Neuronal stem cell (in vitro differentiated cells): Measurements from ENCODE around the gene NCAN.
A peak's percentile ranks its signal among the peaks of the same experiment; 100 is the strongest.

Experiments
- DNase-seq: peaks from one replicate; pipeline ENCODE4 v3.0.0-alpha.2; 2013; ENCODE audit warnings: low spot score
- H2AFZ ChIP-seq: one replicate; pipeline ENCODE4 v1.6.1; 2013; ENCODE audit warnings: mild to moderate bottlenecking, low read length, inconsistent platforms
- H2AK5ac ChIP-seq: 2 replicates; pipeline ENCODE4 v1.6.1; 2013; ENCODE audit warnings: low read depth, mild to moderate bottlenecking, inconsistent platforms, low read length, moderate library complexity, mixed read lengths
- H2BK120ac ChIP-seq: 2 replicates; pipeline ENCODE4 v1.6.1; 2013; ENCODE audit warnings: low read depth, mild to moderate bottlenecking, inconsistent platforms, low read length, moderate library complexity, mixed read lengths
- H2BK12ac ChIP-seq: one replicate; pipeline ENCODE4 v1.6.1; 2013; ENCODE audit warnings: low read length, inconsistent platforms
- H2BK15ac ChIP-seq: 2 replicates; pipeline ENCODE4 v1.6.1; 2013; ENCODE audit warnings: mild to moderate bottlenecking, low read length, inconsistent platforms, mixed read lengths
- H2BK5ac ChIP-seq: one replicate; pipeline ENCODE4 v1.6.1; 2013; ENCODE audit warnings: inconsistent platforms, mild to moderate bottlenecking, low read length, moderate library complexity
- H3K14ac ChIP-seq: one replicate; pipeline ENCODE4 v1.6.1; 2013; ENCODE audit warnings: low read length, inconsistent platforms
- H3K18ac ChIP-seq: 2 replicates; pipeline ENCODE4 v1.6.1; 2013; ENCODE audit warnings: low read length, inconsistent platforms
- H3K23ac ChIP-seq: 2 replicates; pipeline ENCODE4 v1.6.1; 2013; ENCODE audit warnings: low read depth, mild to moderate bottlenecking, mixed read lengths, low read length, inconsistent platforms; ENCODE audit not compliant: poor library complexity
- H3K27ac ChIP-seq: replicated peaks from 3 replicates; pipeline ENCODE4 v1.5.1; 2013; ENCODE audit warnings: low read length, inconsistent platforms
- H3K27me3 ChIP-seq, 3 experiments: 2 replicates each; pipeline ENCODE4 v1.6.1; 2013; ENCODE audit warnings: low read length in 3 of 3, mild to moderate bottlenecking in 2 of 3, inconsistent platforms in 1 of 3, low read depth in 1 of 3, mixed read lengths in 1 of 3, moderate library complexity in 1 of 3; ENCODE audit not compliant: control insufficient read depth in 3 of 3, insufficient read depth in 3 of 3
- H3K36me3 ChIP-seq, 2 donors: replicated peaks in 1 of 2; 2 replicates each; pipeline ENCODE4 v1.6.1; 2013; ENCODE audit warnings: low read length in 2 of 2; ENCODE audit not compliant: control insufficient read depth in 2 of 2, insufficient read depth in 2 of 2
- H3K4ac ChIP-seq: 2 replicates; pipeline ENCODE4 v1.6.1; 2013; ENCODE audit warnings: inconsistent platforms, mild to moderate bottlenecking, low read length, moderate library complexity
- H3K4me1 ChIP-seq, 2 donors: 1 replicate in 1 of 2; 2 replicates in 1 of 2; pipeline ENCODE4 v1.6.1; 2013; ENCODE audit warnings: low read length in 2 of 2, low read depth in 1 of 2; ENCODE audit not compliant: control insufficient read depth in 2 of 2, insufficient read depth in 1 of 2
- H3K4me2 ChIP-seq: one replicate; pipeline ENCODE4 v1.6.1; 2013; ENCODE audit warnings: mild to moderate bottlenecking, low read length, inconsistent platforms; ENCODE audit not compliant: insufficient read depth, poor library complexity, severe bottlenecking
- H3K4me3 ChIP-seq, 2 donors: 2 replicates each; pipeline ENCODE4 v1.5.1; 2013; ENCODE audit warnings: low read length in 2 of 2, mild to moderate bottlenecking in 2 of 2, inconsistent platforms in 1 of 2, moderate library complexity in 1 of 2
- H3K79me1 ChIP-seq: one replicate; pipeline ENCODE4 v1.6.1; 2013; ENCODE audit warnings: low read depth, mild to moderate bottlenecking, inconsistent platforms, low read length, moderate library complexity
- H3K9ac ChIP-seq: one replicate; pipeline ENCODE4 v1.6.1; 2013; ENCODE audit warnings: mild to moderate bottlenecking, low read depth, low read length, inconsistent platforms; ENCODE audit not compliant: poor library complexity
- H3K9me3 ChIP-seq, 2 donors: replicated peaks in 1 of 2; 2 replicates each; pipeline versions ENCODE3 to v1.6.1; 2013; ENCODE audit warnings: low read length in 2 of 2, mild to moderate bottlenecking in 2 of 2, inconsistent platforms in 1 of 2, low read depth in 1 of 2, mixed read lengths in 1 of 2, moderate library complexity in 1 of 2; ENCODE audit not compliant: control insufficient read depth in 2 of 2, insufficient read depth in 1 of 2
- H4K8ac ChIP-seq: one replicate; pipeline ENCODE4 v1.6.1; 2013; ENCODE audit warnings: low read depth, mild to moderate bottlenecking, inconsistent platforms, low read length, moderate library complexity
- H4K91ac ChIP-seq: one replicate; pipeline ENCODE4 v1.6.1; 2013; ENCODE audit warnings: low read length, low read depth, mild to moderate bottlenecking, inconsistent platforms; ENCODE audit not compliant: poor library complexity
- WGBS, 2 donors: extraction: QIAGEN DNeasy Blood & Tissue Kit; methylation state at CpG; one replicate each; pipeline ENCODE4 v1.1.7; 2013; ENCODE audit warnings: missing lambda C conversion rate in 2 of 2, mixed read lengths in 1 of 2; ENCODE audit not compliant: insufficient read length in 2 of 2, insufficient replicate concordance in 1 of 2; ENCODE audit errors: extremely low coverage in 2 of 2; 5-methylcytosine and 5-hydroxymethylcytosine counted together

Gene NCAN

DNA sequence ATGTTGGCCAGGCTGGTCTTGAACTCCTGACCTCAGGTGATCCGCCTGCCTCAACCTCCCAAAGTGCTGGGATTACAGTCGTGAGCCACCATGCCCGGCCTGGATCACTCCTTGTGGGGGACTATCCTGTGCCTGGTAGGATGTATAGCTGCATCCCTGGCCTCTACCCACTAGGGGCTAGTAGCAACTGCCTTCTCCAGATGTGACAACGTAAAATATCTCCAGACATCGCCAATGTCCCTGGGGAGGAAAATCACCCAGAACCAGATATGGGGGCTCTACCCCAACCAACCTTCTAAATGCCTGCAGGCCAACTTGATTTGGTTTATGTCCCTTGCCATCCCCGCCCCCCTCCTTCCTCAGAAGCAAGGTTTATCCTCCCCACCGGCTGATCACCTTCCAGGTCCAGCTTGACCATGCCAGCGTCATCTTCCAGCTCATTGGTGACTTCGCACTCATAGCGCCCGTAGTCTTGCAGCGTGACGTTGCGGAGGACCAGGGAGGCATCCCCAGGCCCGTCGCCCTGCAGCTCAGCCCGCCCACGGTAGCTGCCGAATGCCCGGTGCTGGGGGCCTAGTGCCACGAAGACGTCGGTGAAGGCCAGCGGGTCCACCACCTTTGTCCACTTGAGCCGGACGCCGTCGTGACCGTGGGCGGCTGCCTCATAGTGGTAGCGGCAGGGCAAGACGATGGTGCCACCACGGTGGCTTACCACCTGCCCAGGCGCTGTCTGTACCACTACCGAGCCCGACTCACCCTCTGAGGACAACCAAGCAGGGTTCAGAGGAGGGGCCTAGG lies 48.9 kb downstream of the NCAN start:
- Histone ChIP-seq H3K18ac (peak overlapping the region; percentile 97), H3K36me3 (peaks cover 0 to 13% of the 10 kb centered on the region in 2 donors), H2BK12ac (peak overlapping the region; percentile 92), H2BK15ac (peak overlapping the region; percentile 84), H3K27me3 (peaks cover 0 to 16% (median 15%) of the 10 kb centered on the region in 3 experiments), H2AK5ac (peak overlapping the region; percentile 98), H3K9me3 (peaks cover 5 to 10% of the 10 kb centered on the region in 2 donors), H2BK120ac (peak overlapping the region; percentile 84), H4K8ac (no peak overlapping the region), H3K9ac (peak overlapping the region; percentile 79), H3K79me1 (no peaks in the 10 kb centered on the region), H3K14ac (no peak overlapping the region), H3K4me1 (peaks cover 19 to 22% of the 10 kb centered on the region in 2 donors), H3K4me2 (peak overlapping the region; percentile 72), H3K23ac (peak overlapping the region; percentile 94), H3K27ac (peak overlapping the region; percentile 20), H2AFZ (peak overlapping the region; percentile 92), H3K4me3 (peak overlapping the region; percentile 14 to 82), H2BK5ac (no peak overlapping the region), H3K4ac (peak overlapping the region; percentile 92), H4K91ac (peak overlapping the region; percentile 89)
- WGBS, 2 donors = no CpG with 5 or more reads among the region's 36 CpGs
- DNase-seq = no peak

DNA sequence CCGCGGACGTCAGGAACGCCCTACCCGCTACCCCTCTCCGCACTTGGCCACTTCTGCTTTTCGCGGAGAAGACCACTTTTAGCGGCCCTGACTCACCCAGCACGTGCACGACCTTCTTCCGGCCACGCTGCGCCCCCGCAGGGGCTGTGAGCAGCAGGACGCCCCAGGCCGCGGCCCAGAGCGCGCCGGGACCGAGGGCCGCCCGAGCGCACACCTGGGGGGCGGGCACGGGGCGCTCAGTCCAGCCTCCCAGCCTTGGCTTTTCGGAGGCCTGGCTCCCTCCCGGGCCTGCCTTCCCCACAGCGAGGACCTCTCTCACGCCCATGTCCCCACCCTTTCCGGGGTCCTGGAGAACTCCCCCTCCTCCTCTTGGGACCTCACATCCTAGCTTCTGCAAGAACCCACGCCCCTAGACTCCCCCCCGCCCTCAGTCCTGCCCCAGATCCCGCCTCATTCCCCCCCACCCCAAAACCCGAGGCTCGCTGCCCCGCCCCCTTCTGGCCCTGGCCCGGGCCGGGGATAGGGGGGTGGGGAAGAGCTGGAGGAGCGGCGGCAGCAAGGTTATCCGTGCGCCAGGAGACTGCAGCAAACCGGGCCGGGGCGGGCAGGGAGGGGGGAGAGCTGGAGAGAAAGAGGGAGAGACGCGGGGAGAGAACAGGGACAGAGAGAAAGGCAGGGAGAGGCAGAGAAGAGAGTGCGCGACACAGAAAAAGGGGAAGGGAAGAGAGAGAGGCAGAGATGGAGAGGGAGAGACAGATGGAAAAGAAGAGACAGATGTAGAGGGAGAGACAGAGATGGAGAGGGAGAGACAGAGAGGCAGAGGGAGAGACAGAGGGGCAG lies 49.8 kb downstream of the NCAN start:
- H3K18ac ChIP-seq = peak overlapping the region; percentile 97
- H2AFZ ChIP-seq = peak overlapping the region; percentile 92
- peak overlapping the region; percentile 72 for H3K4me2 ChIP-seq
- H2BK120ac ChIP-seq = peak overlapping the region; percentile 84
- H3K14ac ChIP-seq = peak overlapping the region; percentile 58
- peak overlapping the region; percentile 89 for H4K91ac ChIP-seq
- H3K27me3 ChIP-seq = peaks cover 0 to 16% (median 15%) of the 10 kb centered on the region in 3 experiments
- H3K27ac ChIP-seq = no peak overlapping the region
- DNase-seq = peak; percentile 75
- no CpG with 5 or more reads among the region's 52 CpGs for WGBS, 2 donors
- H2BK5ac ChIP-seq = no peak overlapping the region
- H3K4me3 ChIP-seq = peak overlapping the region; percentile 39 to 82
- peaks cover 0 to 13% of the 10 kb centered on the region in 2 donors for H3K36me3 ChIP-seq
- H3K4me1 ChIP-seq = peaks cover 13 to 18% of the 10 kb centered on the region in 2 donors
- H2AK5ac ChIP-seq = peak overlapping the region; percentile 98
- no peaks in the 10 kb centered on the region for H3K79me1 ChIP-seq
- H4K8ac ChIP-seq = peak overlapping the region; percentile 54
- H3K9me3 ChIP-seq = peaks cover 5 to 10% of the 10 kb centered on the region in 2 donors
- peak overlapping the region; percentile 80 for H3K4ac ChIP-seq
- H2BK12ac ChIP-seq = peak overlapping the region; percentile 14
- H2BK15ac ChIP-seq = peak overlapping the region; percentile 84
- H3K9ac ChIP-seq = peak overlapping the region; percentile 87
- H3K23ac ChIP-seq = peak overlapping the region; percentile 92

DNA sequence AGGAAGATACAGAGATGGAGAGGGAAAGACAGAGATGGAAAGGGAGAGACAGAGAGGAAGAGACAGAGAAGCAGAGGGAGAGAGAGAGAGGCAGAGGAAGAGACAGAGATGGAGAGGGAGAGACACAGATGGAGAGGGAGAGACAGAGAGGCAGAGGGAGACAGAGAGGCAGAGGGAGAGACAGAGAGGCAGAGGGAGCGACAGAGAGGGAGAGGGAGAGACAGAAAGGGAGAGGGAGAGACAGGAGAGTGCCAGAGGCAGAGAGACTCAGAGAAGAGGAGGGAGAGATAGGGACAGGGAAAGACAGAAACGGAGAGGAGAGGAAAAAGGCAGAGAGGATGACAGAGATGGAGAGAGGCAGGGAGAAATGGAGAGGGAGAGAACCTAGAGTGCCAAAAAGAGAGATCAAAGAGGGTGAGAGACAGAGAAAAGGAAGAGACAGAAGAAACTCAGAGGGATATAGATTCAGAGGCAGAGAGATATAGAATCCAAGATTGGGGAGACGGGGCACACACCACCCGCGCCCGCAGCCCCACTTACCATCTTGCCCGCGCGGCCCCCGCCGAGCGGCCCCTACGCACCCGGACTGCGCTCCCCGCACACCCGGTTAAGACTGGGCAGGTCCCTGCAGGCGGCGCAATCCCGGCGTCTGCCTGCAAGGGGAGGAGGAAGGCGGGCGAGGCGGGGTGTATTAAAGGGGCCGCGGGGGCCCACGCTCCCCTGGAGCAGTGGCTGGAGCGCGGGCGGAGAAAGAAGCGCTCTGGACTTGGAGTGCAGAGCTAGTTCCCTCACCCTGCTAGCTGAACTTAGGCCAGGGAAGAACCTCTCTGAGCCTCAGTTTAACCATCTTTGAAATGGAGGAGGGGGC lies 50.7 kb downstream of the NCAN start:
- H3K36me3 ChIP-seq = peaks cover 0 to 9% of the 10 kb centered on the region in 2 donors
- H3K4me3 ChIP-seq = peak overlapping the region; percentile 37 to 72
- H3K14ac ChIP-seq = peak overlapping the region; percentile 14
- H3K27ac ChIP-seq = no peak overlapping the region
- peak overlapping the region; percentile 54 for H2BK5ac ChIP-seq
- no peak overlapping the region for H3K23ac ChIP-seq
- H3K9ac ChIP-seq = peak overlapping the region; percentile 53
- H3K4me2 ChIP-seq = peak overlapping the region; percentile 64
- H3K9me3 ChIP-seq = peaks cover 5 to 10% of the 10 kb centered on the region in 2 donors
- H2AK5ac ChIP-seq = no peak overlapping the region
- no peak overlapping the region for H2BK120ac ChIP-seq
- H3K4me1 ChIP-seq = peaks cover 12 to 16% of the 10 kb centered on the region in 2 donors
- H3K27me3 ChIP-seq = peaks cover 0 to 16% (median 15%) of the 10 kb centered on the region in 3 experiments
- no peak overlapping the region for H4K8ac ChIP-seq
- H2BK15ac ChIP-seq = no peak overlapping the region
- no CpG with 5 or more reads among the region's 31 CpGs for WGBS, 2 donors
- no peak overlapping the region for H4K91ac ChIP-seq
- H2AFZ ChIP-seq = peak overlapping the region; percentile 92
- no peaks in the 10 kb centered on the region for H3K79me1 ChIP-seq
- DNase-seq = no peak
- no peak overlapping the region for H3K4ac ChIP-seq
- peak overlapping the region; percentile 14 for H2BK12ac ChIP-seq
- peak overlapping the region; percentile 62 for H3K18ac ChIP-seq
